Hypothalamus (tissue), 51 donors: ENCODE results near the gene HOXA13.

Experiments used
- DNase-seq, 51 donors: peaks; one replicate each; lab custom pipeline; 2025; lab: John Stamatoyannopoulos, UW

Gene HOXA13

GRCh38 chr7:27150568-27151340 is 49.1 kb downstream of the HOXA13 start:
- peak in 12 of 51 donors; percentile 4 to 56 (median 17) for DNase-seq

GRCh38 chr7:27149842-27150567 is 49.9 kb downstream of the HOXA13 start:
- DNase-seq, result no peak

GRCh38 chr7:27148756-27149641 is 50.9 kb downstream of the HOXA13 start:
- DNase-seq, result no peak

GRCh38 chr7:27148031-27148755 is 51.7 kb downstream of the HOXA13 start:
- no peak for DNase-seq

GRCh38 chr7:27147199-27148030 is 52.5 kb downstream of the HOXA13 start, which contains the start of gene HOXA6:
HOXA6 (minus strand) TSS chr7:27147774; CDS start chr7:27147749, 25 bp downstream.
- DNase-seq, result no peak

GRCh38 chr7:27146491-27147198 is 53.2 kb downstream of the HOXA13 start:
- no peak for DNase-seq

GRCh38 chr7:27145914-27146412 is 53.9 kb downstream of the HOXA13 start:
- DNase-seq, result no peak

GRCh38 chr7:27145165-27145913 is 54.6 kb downstream of the HOXA13 start:
- no peak for DNase-seq

- DNase-seq, result no peak
Observed at GRCh38 chr7:27144781-27145164, 55.1 kb downstream of the HOXA13 start.
